HPDE6-E6E7 (cell line): Measurements from ENCODE around the gene CTNNAL1.

ENCODE experiments used
- DNase-seq: peaks from one replicate; pipeline ENCODE4 v3.0.0; 2011; ENCODE audit warnings: missing footprints; ENCODE audit errors: extremely low spot score

CTNNAL1 gene

GRCh38 chr9:109028457-109028856 is 15.2 kb upstream of the CTNNAL1 start:
- DNase-seq: no peak

GRCh38 chr9:109027176-109027575 is 13.9 kb upstream of the CTNNAL1 start:
- DNase-seq: no peak

GRCh38 chr9:109026306-109026705 is 13.0 kb upstream of the CTNNAL1 start:
- DNase-seq: no peak

GRCh38 chr9:109022873-109023272 is 9.6 kb upstream of the CTNNAL1 start:
- no peak for DNase-seq

GRCh38 chr9:109020581-109021511 is 7.5 kb upstream of the CTNNAL1 start:
- no peak for DNase-seq

- DNase-seq: no peak
Measured at GRCh38 chr9:109020113-109020512, 6.8 kb upstream of the CTNNAL1 start.

- DNase-seq: no peak
Measured at GRCh38 chr9:109019420-109019819, 6.1 kb upstream of the CTNNAL1 start.

GRCh38 chr9:109017493-109017892 is 4.2 kb upstream of the CTNNAL1 start:
- DNase-seq: no peak

GRCh38 chr9:109017061-109017460 is 3.8 kb upstream of the CTNNAL1 start:
- DNase-seq: no peak

GRCh38 chr9:109016132-109016531 is 2.8 kb upstream of the CTNNAL1 start:
- no peak for DNase-seq

- DNase-seq: no peak
Measured at GRCh38 chr9:109014608-109015280, 1.4 kb upstream of the CTNNAL1 start.

GRCh38 chr9:109013679-109014607 is 644 bp upstream of the CTNNAL1 start:
- DNase-seq: no peak

GRCh38 chr9:109012009-109012875 is 1.1 kb downstream of the CTNNAL1 start:
- peak; percentile 86 for DNase-seq

GRCh38 chr9:109011231-109011671 is 2.0 kb downstream of the CTNNAL1 start:
- DNase-seq: no peak

- DNase-seq: peak; percentile 34
Measured at GRCh38 chr9:109010746-109011145, 2.6 kb downstream of the CTNNAL1 start.

GRCh38 chr9:109005678-109006077 is 7.6 kb downstream of the CTNNAL1 start:
- DNase-seq: no peak

- DNase-seq: no peak
Measured at GRCh38 chr9:109003116-109003515, 10.2 kb downstream of the CTNNAL1 start.

GRCh38 chr9:109002141-109002540 is 11.2 kb downstream of the CTNNAL1 start:
- DNase-seq: no peak

- DNase-seq: peak; percentile 67
Measured at GRCh38 chr9:109001275-109001676, 12.0 kb downstream of the CTNNAL1 start.

- no peak for DNase-seq
Measured at GRCh38 chr9:108997112-108997511, 16.2 kb downstream of the CTNNAL1 start.

GRCh38 chr9:108996643-108997042 is 16.7 kb downstream of the CTNNAL1 start:
- no peak for DNase-seq
